Fibroblast of upper back skin (primary cell): ENCODE data around the gene OBSCN.

Source experiments
- DNase-seq: peaks from one replicate; pipeline ENCODE4 v3.0.0-alpha.2; 2013

Gene OBSCN

GRCh38 chr1:228408869-228409805 lies 201.3 kb downstream of the OBSCN start:
- no peak for DNase-seq

GRCh38 chr1:228410015-228410414 lies 202.2 kb downstream of the OBSCN start:
- peak; percentile 17 for DNase-seq

- DNase-seq: no peak
Observed at GRCh38 chr1:228410671-228411070, 202.8 kb downstream of the OBSCN start.

- no peak for DNase-seq
Observed at GRCh38 chr1:228411121-228411520, 203.3 kb downstream of the OBSCN start.

- no peak for DNase-seq
Observed at GRCh38 chr1:228411548-228412430, 203.9 kb downstream of the OBSCN start.

GRCh38 chr1:228413241-228414010 lies 205.6 kb downstream of the OBSCN start:
- DNase-seq: no peak

- no peak for DNase-seq
Observed at GRCh38 chr1:228414511-228415211, 206.8 kb downstream of the OBSCN start.

- no peak for DNase-seq
Observed at GRCh38 chr1:228415221-228415620, 207.4 kb downstream of the OBSCN start.

GRCh38 chr1:228415853-228416216 lies 208.0 kb downstream of the OBSCN start:
- DNase-seq: no peak

- peak; percentile 12 for DNase-seq
Observed at GRCh38 chr1:228416217-228416933, 208.5 kb downstream of the OBSCN start, which contains the start of gene TRIM17. TSS of gene TRIM17 (minus strand) at chr1:228416861. CDS start at chr1:228415072, 1,789 bp downstream.

- no peak for DNase-seq
Observed at GRCh38 chr1:228417061-228417460, 209.2 kb downstream of the OBSCN start.

- DNase-seq: peak; percentile 8
Observed at GRCh38 chr1:228417483-228418203, 209.8 kb downstream of the OBSCN start.

GRCh38 chr1:228420968-228421826 lies 213.4 kb downstream of the OBSCN start:
- no peak for DNase-seq

- no peak for DNase-seq
Observed at GRCh38 chr1:228423404-228424053, 215.7 kb downstream of the OBSCN start.

GRCh38 chr1:228424685-228425660 lies 217.1 kb downstream of the OBSCN start:
- DNase-seq: no peak

- DNase-seq: no peak
Observed at GRCh38 chr1:228426518-228427175, 218.8 kb downstream of the OBSCN start.

GRCh38 chr1:228428412-228428811 lies 220.6 kb downstream of the OBSCN start:
- no peak for DNase-seq
